Activated gamma-delta T cell treated with anti-CD3 and anti-CD28 coated beads, Interleukin-2, amount 50 U/mL, for 16 hours (primary cell): Measurements from ENCODE around the gene AGPAT3.
"Not testable (repeated sequence)": the region's sequence is repeated elsewhere in the genome, so short reads cannot be mapped to it uniquely, and the experiment has no call there.

Source experiments
- DNase-seq: peaks from one replicate; pipeline ENCODE4 v3.0.0-alpha.2; 2020; ENCODE audit warnings: low read depth

The AGPAT3 gene

GRCh38 chr21:43834146-43834905 lies 30.7 kb upstream of the AGPAT3 start:
- DNase-seq = no peak

- DNase-seq = no peak
These were observed 30.0 kb upstream of the AGPAT3 start for GRCh38 chr21:43835050-43835449.

GRCh38 chr21:43835861-43836260 lies 29.2 kb upstream of the AGPAT3 start:
- DNase-seq = no peak

- no peak for DNase-seq
These were observed 28.4 kb upstream of the AGPAT3 start for GRCh38 chr21:43836616-43837015.

GRCh38 chr21:43840259-43840658 lies 24.8 kb upstream of the AGPAT3 start:
- no peak for DNase-seq

GRCh38 chr21:43842742-43843141 lies 22.3 kb upstream of the AGPAT3 start:
- DNase-seq = no peak

- not testable (repeated sequence) for DNase-seq
These were observed 20.1 kb upstream of the AGPAT3 start for GRCh38 chr21:43844906-43845305.

GRCh38 chr21:43845386-43845785 lies 19.6 kb upstream of the AGPAT3 start:
- DNase-seq = no peak

GRCh38 chr21:43846430-43846829 lies 18.6 kb upstream of the AGPAT3 start:
- DNase-seq = no peak

- no peak for DNase-seq
These were observed 17.7 kb upstream of the AGPAT3 start for GRCh38 chr21:43847301-43847700.

- DNase-seq = no peak
These were observed 16.3 kb upstream of the AGPAT3 start for GRCh38 chr21:43848771-43849170.

GRCh38 chr21:43849532-43850299 lies 15.3 kb upstream of the AGPAT3 start:
- DNase-seq = no peak

GRCh38 chr21:43850728-43851295 lies 14.2 kb upstream of the AGPAT3 start:
- DNase-seq = no peak

- no peak for DNase-seq
These were observed 13.4 kb upstream of the AGPAT3 start for GRCh38 chr21:43851593-43851992.

GRCh38 chr21:43853851-43854772 lies 10.9 kb upstream of the AGPAT3 start:
- no peak for DNase-seq

GRCh38 chr21:43854773-43855633 lies 10.0 kb upstream of the AGPAT3 start:
- DNase-seq = no peak

GRCh38 chr21:43855955-43856354 lies 9.1 kb upstream of the AGPAT3 start:
- DNase-seq = no peak

- no peak for DNase-seq
These were observed 6.0 kb upstream of the AGPAT3 start for GRCh38 chr21:43858806-43859648.

- no peak for DNase-seq
These were observed 5.2 kb upstream of the AGPAT3 start for GRCh38 chr21:43859747-43860214.

GRCh38 chr21:43861706-43862105 lies 3.3 kb upstream of the AGPAT3 start:
- no peak for DNase-seq
